Transverse colon (tissue), 4 donors: ENCODE data around the gene ANKLE2. TPM values are rescaled to one million over a fixed set of nuclear protein-coding genes. Genes with fewer than 3 reads are reported as not detected.
"Not testable (repeated sequence)": the region's sequence is repeated elsewhere in the genome, so short reads cannot be mapped to it uniquely, and the experiment has no call there.

Experiments
- DNase-seq: peaks from one replicate; pipeline ENCODE4 v3.0.0-alpha.2; 2019
- H3K27ac ChIP-seq, 4 donors: fragments of 200-600 bp; sonication (generic); 2 replicates each; pipeline ENCODE4 v1.5.1; 2016 to 2018; ENCODE audit warnings: inconsistent platforms in 4 of 4
- H3K27me3 ChIP-seq: fragments of 200-600 bp; sonication (generic); 2 replicates; pipeline ENCODE4 v1.5.1; 2017; ENCODE audit warnings: inconsistent platforms
- H3K36me3 ChIP-seq, 4 donors: fragments of 200-600 bp; sonication (generic); 2 replicates each; pipeline ENCODE4 v1.5.1; 2017 to 2019; ENCODE audit warnings: inconsistent platforms in 4 of 4
- H3K4me1 ChIP-seq, 4 donors: fragments of 200-600 bp; sonication (generic); 2 replicates each; pipeline ENCODE4 v1.5.1; 2017 to 2020; ENCODE audit warnings: inconsistent platforms in 4 of 4
- H3K4me3 ChIP-seq, 4 donors: fragments of 200-600 bp; sonication (generic); 1 replicate in 1 of 4; 2 replicates in 3 of 4; pipeline versions ENCODE4 v1.5.1 to v1.6.1; 2017 to 2019; ENCODE audit warnings: inconsistent platforms in 4 of 4
- H3K9me3 ChIP-seq, 2 donors: fragments of 200-600 bp; sonication (generic); 2 replicates each; pipeline ENCODE4 v1.5.1; 2017 to 2019; ENCODE audit warnings: inconsistent platforms in 2 of 2
- EP300 ChIP-seq: sonication (generic); formaldehyde crosslinking; IDR thresholded peaks from one replicate; pipeline ENCODE4 v1.6.1; 2017; ENCODE audit warnings: antibody characterized with exemption, low read depth
- POLR2A ChIP-seq: fragments of 450-650 bp; IDR thresholded peaks from one replicate; pipeline ENCODE4 v1.6.1; 2016; ENCODE audit warnings: antibody characterized with exemption, mild to moderate bottlenecking, moderate library complexity
- POLR2AphosphoS5 ChIP-seq, 3 donors: sonication (generic); formaldehyde crosslinking; IDR thresholded peaks; one replicate each; pipeline ENCODE4 v1.6.1; 2016; ENCODE audit warnings: antibody characterized with exemption in 3 of 3
- WGBS, 2 donors: methylation state at CpG; one replicate each; pipeline ENCODE4 v1.1.5; 2018; ENCODE audit warnings: low coverage in 1 of 2; 5-methylcytosine and 5-hydroxymethylcytosine counted together
- in situ Hi-C, 4 donors: fragments of 200-750 bp; cut with MboI; loops; one replicate each; pipeline versions ENCODE4 v1.15.0 to v1.15.1; 2017; ENCODE audit warnings: low sequenced_read_pairs in 3 of 4, low pct_ligation_motif_present in 1 of 4, low pct_unique_long_range_greater_than_20kb in 1 of 4
- intact Hi-C: fragments of 100-400 bp; cut with DNase I; formaldehyde crosslinking; loops from one replicate; pipeline ENCODE4 v1.15.1; 2023; ENCODE audit warnings: low total_unique reads
- total RNA-seq, 4 donors: library from RNA; depleted of rRNA; stranded (reverse); fragments of >200 nt; gene quantifications; one replicate each; pipeline ENCODE4 v1.1.0, GENCODE V29; 2016
- TF ChIP-seq, protein P1 (sequence below), 5 experiments: fragments of 200-600 bp in 3 of 5; fragments of 450-650 bp in 2 of 5; sonication (generic) in 3 of 5; IDR thresholded peaks; 1 replicate in 2 of 5; 2 replicates in 3 of 5; pipeline ENCODE4 v1.5.1; 2016 to 2017; ENCODE audit warnings: antibody characterized with exemption in 5 of 5, inconsistent platforms in 3 of 5, mild to moderate bottlenecking in 2 of 5, moderate library complexity in 1 of 5

ANKLE2 gene
- total RNA-seq, result 100 to 1,000 TPM in 2 of 4 donors, 10 to 100 TPM in 2; 46.0 to 146 (median 88.6) TPM

GRCh38 chr12:132761032-132761920 is at the start of gene ANKLE2:
Gene ANKLE2, minus strand, starts transcription at chr12:132761832. Its CDS starts 34 bp downstream, at chr12:132761798.
- intact Hi-C loops, result no loop called here
- 0 to 1% methylated on average over 3 to 51 of the region's 97 CpGs for WGBS, 2 donors

GRCh38 chr12:132809391-132809790 is 47.8 kb upstream of the ANKLE2 start:
- in situ Hi-C loops, H3K4me3 ChIP-seq, intact Hi-C loops, H3K4me1 ChIP-seq, H3K9me3 ChIP-seq, H3K27ac ChIP-seq, H3K27me3 ChIP-seq: not testable (repeated sequence)
- DNase-seq, result peak; percentile 18
- peaks cover 0 to 62% (median 28%) of the 10 kb centered on the region in 4 donors for H3K36me3 ChIP-seq
- 77% methylated on average over 10 of the region's 13 CpGs; no CpG with 5 or more reads in 1 of the 2 donors for WGBS, 2 donors
- TF ChIP-seq, protein P1, sequence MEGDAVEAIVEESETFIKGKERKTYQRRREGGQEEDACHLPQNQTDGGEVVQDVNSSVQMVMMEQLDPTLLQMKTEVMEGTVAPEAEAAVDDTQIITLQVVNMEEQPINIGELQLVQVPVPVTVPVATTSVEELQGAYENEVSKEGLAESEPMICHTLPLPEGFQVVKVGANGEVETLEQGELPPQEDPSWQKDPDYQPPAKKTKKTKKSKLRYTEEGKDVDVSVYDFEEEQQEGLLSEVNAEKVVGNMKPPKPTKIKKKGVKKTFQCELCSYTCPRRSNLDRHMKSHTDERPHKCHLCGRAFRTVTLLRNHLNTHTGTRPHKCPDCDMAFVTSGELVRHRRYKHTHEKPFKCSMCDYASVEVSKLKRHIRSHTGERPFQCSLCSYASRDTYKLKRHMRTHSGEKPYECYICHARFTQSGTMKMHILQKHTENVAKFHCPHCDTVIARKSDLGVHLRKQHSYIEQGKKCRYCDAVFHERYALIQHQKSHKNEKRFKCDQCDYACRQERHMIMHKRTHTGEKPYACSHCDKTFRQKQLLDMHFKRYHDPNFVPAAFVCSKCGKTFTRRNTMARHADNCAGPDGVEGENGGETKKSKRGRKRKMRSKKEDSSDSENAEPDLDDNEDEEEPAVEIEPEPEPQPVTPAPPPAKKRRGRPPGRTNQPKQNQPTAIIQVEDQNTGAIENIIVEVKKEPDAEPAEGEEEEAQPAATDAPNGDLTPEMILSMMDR (IDR thresholded peaks at IDR 0.05), result peak in 4 of 5 experiments; percentile 16 to 31 (median 30)

More at GRCh38 chr12:132761032-132761920, at the start of gene ANKLE2:
- peak; percentile 50 for DNase-seq
- TF ChIP-seq POLR2AphosphoS5 (IDR thresholded peaks at IDR 0.05) (no peak), POLR2A (no peak), EP300 (no peak)
- TF ChIP-seq, protein P1 (IDR thresholded peaks at IDR 0.05), result no peak
- Histone ChIP-seq H3K4me3 (peak within 1 kb of the TSS; percentile 90 to 100 (median 99)), H3K36me3 (peaks cover 0 to 4% (median 0%) of the 10 kb centered on the region in 4 donors), H3K4me1 (peaks cover 15 to 24% (median 17%) of the 10 kb centered on the region in 4 donors), H3K9me3 (no peaks in the 10 kb centered on the region), H3K27me3 (no peaks in the 10 kb centered on the region), H3K27ac (peak within 1 kb of the TSS; percentile 97 to 100 (median 98))
- in situ Hi-C loops, result no loop called here

GRCh38 chr12:132807295-132808092 is 45.9 kb upstream of the ANKLE2 start:
- intact Hi-C loops (no loop called here), in situ Hi-C loops (no loop called here)
- DNase-seq, result no peak
- no peaks in the 10 kb centered on the region for H3K27me3 ChIP-seq
- TF ChIP-seq, protein P1 (IDR thresholded peaks at IDR 0.05), result no peak
- no peak for TF ChIP-seq EP300
- no peak for TF ChIP-seq POLR2A
- no peak for TF ChIP-seq POLR2AphosphoS5 (IDR thresholded peaks at IDR 0.05)
- H3K9me3 ChIP-seq, result no peaks in the 10 kb centered on the region
- H3K27ac ChIP-seq, result no peak overlapping the region
- no peaks in the 10 kb centered on the region for H3K4me1 ChIP-seq
- WGBS, 2 donors, result 86 to 90% methylated on average over 8 to 25 of the region's 25 CpGs
- H3K36me3 ChIP-seq, result peaks cover 0 to 65% (median 31%) of the 10 kb centered on the region in 4 donors
- H3K4me3 ChIP-seq, result no peak overlapping the region

- TF ChIP-seq POLR2A (no peak), POLR2AphosphoS5 (IDR thresholded peaks at IDR 0.05) (no peak), EP300 (no peak)
- TF ChIP-seq, protein P1 (IDR thresholded peaks at IDR 0.05), result no peak
These were observed 45.2 kb upstream of the ANKLE2 start for GRCh38 chr12:132806857-132807256.

More at GRCh38 chr12:132806857-132807256, 45.2 kb upstream of the ANKLE2 start:
- H3K27me3 ChIP-seq, result no peaks in the 10 kb centered on the region
- in situ Hi-C loops (no loop called here), intact Hi-C loops (no loop called here)
- WGBS, 2 donors, result 73 to 92% methylated on average over 17 to 18 of the region's 18 CpGs
- DNase-seq, result no peak
- H3K4me3 ChIP-seq, result no peak overlapping the region
- no peaks in the 10 kb centered on the region for H3K4me1 ChIP-seq
- no peak overlapping the region for H3K27ac ChIP-seq
- H3K36me3 ChIP-seq, result peaks cover 0 to 64% (median 34%) of the 10 kb centered on the region in 4 donors
- no peaks in the 10 kb centered on the region for H3K9me3 ChIP-seq
